ENCODE data around the gene ZRANB3.
"Not testable (repeated sequence)": the region's sequence is repeated elsewhere in the genome, so short reads cannot be mapped to it uniquely, and the experiment has no call there.

Gene ZRANB3

DNA sequence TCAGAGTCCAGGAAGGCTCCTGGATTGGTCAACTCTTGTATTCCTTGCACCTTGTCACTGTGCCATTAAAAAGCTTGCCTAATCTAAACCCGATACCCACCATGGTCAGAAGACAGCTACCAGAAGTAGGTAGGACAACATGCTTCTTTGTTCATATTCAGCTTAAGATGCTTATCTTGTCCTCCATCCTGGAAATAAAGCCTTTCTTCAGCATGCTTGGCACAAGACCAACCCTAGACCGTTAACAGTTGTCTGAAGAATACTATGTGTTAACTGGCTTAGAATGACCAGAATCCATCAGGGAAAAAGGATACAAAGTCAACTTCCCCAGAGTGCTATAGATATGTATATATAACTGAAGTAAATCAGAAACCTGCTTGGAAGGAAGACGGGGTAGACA lies 193.9 kb downstream of the ZRANB3 start:
- in situ Hi-C loops (cut with MboI; ENCODE audit: low sequenced_read_pairs): no loop called here

DNA sequence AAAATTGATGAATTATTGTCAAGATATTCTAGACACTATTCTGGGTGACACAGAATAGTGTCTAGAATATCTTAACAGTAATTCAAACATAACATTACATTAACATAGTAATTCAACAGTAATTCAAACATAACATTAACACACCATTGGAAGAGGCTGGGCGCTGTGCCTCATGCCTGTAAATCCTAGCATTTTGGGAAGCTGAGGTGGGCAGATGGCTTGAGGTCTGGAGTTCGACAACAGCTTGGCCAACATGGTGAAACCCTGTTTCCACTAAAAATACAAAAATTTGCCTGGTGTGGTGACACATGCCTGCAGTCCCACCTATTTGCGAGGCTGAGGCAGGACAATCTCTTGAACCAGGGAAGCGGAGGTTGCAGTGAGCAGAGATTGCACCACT lies 195.8 kb downstream of the ZRANB3 start:
- in situ Hi-C loops (cut with MboI; ENCODE audit: low sequenced_read_pairs): no loop called here

DNA sequence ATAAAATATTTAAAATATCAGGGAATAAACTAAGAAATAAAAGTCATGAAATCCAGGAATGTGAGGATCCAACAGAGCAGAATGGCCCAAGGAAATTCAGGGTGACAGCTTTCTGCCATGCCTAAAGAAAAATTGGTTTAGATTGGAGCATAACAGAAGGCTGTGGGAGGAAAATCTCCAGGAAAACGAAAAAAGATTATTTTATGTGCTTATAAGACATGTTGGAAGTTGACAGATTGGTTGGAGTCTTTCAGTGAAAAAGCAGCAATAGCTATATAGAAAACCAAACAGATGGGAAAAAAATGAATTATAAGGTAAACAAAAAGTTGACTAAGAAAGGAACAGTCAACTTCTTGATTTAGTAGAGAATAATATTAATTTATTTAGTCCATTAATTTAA lies 203.9 kb downstream of the ZRANB3 start:
- in situ Hi-C loops (cut with MboI; ENCODE audit: low sequenced_read_pairs): no loop called here

DNA sequence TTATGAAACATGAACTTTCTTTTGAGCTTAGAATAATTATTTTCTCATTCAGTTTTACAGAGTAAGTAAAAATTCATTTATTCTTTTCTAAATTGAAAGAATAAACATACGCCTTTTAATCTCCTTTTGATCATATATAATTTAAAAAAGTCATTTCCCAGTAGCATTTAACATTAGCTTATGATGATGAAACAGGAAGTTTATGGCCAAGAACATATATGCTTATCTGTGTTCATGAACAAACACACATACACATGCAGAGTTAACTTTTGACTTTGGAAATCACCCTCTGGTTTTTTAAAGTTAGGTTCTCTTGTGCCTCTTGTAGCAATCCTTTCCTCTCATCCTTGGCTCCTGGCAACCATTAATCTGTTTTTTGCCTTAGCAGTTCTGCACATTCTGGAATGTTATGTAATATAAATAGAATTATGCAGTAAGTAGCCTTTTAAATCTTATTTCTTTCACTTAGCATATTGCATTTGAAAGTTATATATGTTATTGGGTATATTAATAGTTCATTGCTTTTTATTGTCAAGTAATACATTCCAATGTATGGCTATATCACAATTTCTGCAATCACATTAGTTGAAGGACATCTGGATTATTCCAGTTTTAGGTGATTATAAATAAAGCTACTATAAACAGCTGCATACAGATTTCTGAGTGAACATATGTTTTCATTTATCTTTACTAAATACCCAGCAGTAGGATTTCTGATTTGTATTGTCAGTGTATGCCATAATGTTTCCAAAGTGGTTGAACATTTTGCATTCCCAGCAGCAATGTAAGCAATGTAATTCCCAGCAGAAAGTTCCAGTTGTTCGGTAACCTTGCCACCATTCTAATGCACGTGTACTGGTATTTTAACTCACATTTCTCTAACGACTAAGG lies 210.3 kb downstream of the ZRANB3 start:
- in situ Hi-C loops (cut with MboI; ENCODE audit: low sequenced_read_pairs): no loop called here

DNA sequence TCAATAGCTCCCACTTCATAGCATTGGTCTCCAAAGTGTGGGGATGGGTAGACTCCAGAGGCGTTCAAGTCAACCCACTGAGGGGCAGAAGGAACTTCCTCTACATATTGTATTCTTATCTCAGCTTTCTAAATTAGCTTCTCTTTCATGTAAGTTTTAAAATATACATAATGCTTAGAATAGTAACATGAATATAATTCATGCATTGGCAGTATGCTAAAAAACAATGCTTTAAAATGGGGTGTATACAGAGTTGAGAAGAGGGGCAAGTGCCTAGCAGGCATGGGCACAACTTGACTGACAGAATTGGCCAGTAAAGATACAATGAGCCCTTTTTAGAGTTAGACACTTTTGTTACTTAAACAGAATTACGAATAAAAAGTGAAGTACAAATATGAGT lies 212.2 kb downstream of the ZRANB3 start:
- in situ Hi-C loops (cut with MboI; ENCODE audit: low sequenced_read_pairs): no loop called here

DNA sequence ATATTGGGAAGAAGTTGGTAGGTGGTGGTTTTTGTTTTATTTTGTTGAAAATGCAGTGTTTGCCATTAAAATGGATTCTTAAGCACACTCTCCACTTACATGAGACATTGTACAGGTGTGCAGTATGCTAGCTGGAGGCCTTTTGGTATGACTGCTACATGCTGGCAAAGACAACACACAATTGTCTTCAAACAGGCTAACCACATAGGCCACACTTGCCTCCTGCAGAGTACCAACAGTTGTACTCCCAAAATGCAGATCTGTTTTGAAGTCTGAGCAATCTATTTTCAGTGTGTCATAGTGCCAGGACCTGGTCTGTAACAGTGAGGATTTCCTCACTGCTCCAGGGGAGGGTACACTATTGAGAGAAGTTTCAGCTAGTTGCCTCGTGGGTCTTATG lies 213.6 kb downstream of the ZRANB3 start:
- in situ Hi-C loops (cut with MboI; ENCODE audit: low sequenced_read_pairs): no loop called here

- in situ Hi-C loops (cut with MboI; ENCODE audit: low sequenced_read_pairs): no loop called here
These were observed 219.1 kb downstream of the ZRANB3 start for GRCh38 chr2:135311962-135312361.

DNA sequence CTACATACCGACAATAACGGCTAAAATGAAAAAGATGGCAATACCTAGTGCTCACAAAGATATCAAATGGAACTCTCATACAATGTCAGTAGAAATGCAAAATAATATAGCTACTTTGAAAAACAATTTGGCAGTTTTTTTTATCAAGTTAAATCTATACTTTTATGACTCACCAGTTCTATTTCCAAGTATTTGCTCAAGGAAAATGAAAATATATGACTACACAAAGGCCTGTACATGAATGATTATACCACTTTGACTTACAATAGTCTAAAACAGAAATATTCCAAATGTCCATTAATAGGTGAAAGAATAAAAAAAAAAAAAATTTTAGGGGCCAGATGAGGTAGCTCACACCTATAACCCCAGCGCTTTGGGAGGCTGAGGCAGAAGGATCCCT lies 219.8 kb downstream of the ZRANB3 start:
- in situ Hi-C loops (cut with MboI; ENCODE audit: low sequenced_read_pairs): no loop called here

DNA sequence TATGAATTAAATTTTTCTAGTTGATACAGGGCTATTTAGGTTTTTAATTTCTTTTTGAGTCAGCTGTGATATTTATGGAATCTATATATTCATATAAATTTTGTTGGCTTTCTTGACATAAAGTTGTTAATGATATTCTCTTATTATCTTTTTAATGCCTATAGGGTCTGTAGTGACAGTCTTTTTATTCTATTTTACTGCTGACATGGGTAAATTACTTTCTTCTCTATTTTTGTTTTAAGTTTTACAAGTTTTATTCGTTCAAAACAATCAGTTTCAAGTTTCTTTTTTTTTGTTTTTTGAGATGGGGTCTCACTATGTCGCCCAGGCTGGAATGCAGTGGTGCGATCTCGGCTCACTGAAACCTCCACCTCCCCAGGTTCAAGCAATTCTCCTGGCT lies 226.3 kb downstream of the ZRANB3 start:
- in situ Hi-C loops (cut with MboI; ENCODE audit: low sequenced_read_pairs): no loop called here

DNA sequence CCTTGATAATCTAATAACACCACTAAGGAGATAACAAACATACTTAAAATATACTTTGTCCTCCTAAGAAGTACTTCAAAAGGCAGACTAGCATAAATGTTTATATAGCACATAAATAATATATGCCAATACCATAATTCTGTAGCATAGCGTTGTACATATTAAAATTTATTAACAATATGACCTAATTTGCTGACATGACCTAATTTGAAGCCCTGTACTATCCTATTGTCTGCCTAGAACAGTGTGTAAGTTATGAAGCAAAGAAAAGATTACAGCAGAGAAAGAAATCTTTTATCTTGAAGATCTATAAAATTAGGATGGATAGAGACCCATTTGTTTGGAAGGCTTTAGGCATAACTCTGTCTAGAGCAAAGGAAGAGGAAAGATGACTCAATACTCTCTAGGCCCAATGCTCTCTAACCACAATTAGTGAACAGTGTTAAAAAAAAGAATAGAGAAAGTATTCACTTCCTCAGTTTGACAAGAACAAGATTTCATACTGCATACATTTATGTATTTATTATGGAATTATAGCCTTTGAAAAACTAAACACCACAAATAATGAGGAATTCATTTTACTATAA lies 231.3 kb downstream of the ZRANB3 start:
- in situ Hi-C loops (cut with MboI; ENCODE audit: low sequenced_read_pairs): no loop called here

DNA sequence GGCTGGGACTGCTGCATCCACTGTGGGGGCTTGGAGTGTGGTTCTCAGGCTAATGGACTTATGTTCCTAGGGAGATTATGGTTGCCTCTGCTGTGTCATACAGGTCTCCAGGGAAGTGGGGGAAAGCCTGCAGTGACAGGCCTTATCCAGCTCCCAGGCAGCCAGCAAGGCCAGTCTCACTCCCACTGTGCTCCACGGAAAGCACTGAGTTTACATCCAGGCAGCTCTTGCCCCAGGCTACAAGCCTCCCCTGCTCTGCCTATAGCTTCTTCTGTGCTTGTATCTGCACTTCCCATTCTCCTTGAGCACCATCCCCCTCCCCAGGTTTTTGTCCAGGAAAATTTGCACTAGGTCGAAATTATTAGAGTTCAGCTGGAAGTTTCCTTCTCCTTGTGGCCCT lies 231.9 kb downstream of the ZRANB3 start:
- in situ Hi-C loops (cut with MboI; ENCODE audit: low sequenced_read_pairs): no loop called here

- in situ Hi-C loops (cut with MboI; ENCODE audit: low sequenced_read_pairs): not testable (repeated sequence)
These were observed 243.9 kb downstream of the ZRANB3 start for GRCh38 chr2:135287121-135287520.

- in situ Hi-C loops (cut with MboI; ENCODE audit: low sequenced_read_pairs): no loop called here
These were observed 245.6 kb downstream of the ZRANB3 start for GRCh38 chr2:135285391-135285790.

DNA sequence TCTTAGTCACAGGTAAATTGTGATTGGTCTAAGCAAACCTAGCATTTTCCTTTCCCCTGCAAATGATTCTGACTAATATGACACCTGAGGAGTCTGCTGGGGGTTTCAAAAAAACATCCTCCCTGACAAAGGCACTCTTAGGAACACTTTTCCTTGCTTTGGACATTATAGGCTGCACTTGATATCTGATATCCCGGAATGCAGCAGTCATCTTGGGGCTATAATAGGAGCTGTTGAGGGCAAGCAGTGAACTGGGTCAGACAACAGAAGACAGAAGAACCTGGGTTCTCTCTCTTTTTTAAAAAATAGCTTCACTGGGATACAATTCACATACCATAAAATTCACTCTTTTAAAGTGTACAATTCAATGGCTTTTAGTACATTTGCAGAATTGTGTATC lies 249.6 kb downstream of the ZRANB3 start:
- in situ Hi-C loops (cut with MboI; ENCODE audit: low sequenced_read_pairs): no loop called here

GRCh38 chr2:135279209-135279608 lies 251.8 kb downstream of the ZRANB3 start:
- in situ Hi-C loops (cut with MboI; ENCODE audit: low sequenced_read_pairs): no loop called here

DNA sequence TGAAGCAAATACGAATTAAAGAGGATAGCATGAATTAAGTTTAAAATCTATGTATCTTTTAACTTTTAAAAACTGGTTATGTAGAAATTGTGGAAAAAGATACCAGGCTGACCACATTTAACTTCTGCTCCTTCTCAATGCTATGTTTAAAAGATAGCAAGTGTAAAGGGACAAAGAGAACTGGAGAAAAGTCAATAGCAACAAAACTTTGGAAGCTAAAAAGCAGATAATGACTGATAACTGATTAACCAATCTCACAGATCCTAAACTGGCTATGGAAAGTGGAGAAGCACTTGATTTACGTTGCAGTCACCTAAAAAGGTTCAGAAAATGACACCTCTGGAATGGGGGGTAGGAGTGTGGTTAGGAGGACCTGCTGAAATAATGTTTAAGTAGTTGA lies 254.5 kb downstream of the ZRANB3 start:
- in situ Hi-C loops (cut with MboI; ENCODE audit: low sequenced_read_pairs): no loop called here

DNA sequence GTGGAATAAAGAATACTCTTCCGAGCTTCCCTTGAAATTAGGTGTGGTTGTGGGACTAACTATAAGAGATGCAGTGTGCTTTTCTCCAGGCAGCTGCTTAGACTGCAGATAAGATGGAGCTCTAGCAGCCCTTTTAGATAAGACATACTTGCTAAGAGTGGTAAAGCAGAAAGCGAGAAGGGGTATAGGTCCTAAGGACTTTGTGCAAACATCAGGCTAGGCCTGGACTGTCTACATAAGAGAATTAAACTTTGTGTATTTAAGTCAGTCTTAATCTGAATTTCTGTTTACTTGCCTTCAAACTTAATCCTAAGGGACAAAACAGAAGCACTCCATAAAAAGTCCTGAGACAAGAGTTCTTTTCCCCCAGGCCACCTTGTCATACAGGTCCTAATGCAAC lies 260.0 kb downstream of the ZRANB3 start:
- in situ Hi-C loops (cut with MboI; ENCODE audit: low sequenced_read_pairs): no loop called here

- in situ Hi-C loops (cut with MboI; ENCODE audit: low sequenced_read_pairs): no loop called here
These were observed 265.0 kb downstream of the ZRANB3 start for GRCh38 chr2:135265960-135266490.

DNA sequence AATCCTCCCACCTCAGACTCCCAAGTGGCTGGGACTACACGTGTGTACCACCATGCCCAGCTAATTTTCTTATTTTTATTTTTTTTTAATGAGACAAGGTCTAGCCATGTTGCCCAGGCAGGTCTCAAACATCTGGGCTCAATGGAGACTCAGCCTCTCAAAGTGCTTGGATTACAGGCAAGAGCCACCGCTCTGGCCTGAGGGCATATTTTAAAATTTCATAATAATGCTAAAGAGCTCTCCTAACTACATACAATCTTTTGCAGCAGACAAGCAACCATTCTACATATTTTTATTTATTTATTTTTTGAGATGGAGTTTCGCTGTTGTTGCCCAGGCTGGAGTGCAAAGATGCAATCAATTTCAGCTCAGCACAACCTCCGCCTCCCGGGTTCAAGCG lies 271.9 kb downstream of the ZRANB3 start:
- in situ Hi-C loops (cut with MboI; ENCODE audit: low sequenced_read_pairs): no loop called here

GRCh38 chr2:135258193-135258592 lies 272.8 kb downstream of the ZRANB3 start:
- in situ Hi-C loops (cut with MboI; ENCODE audit: low sequenced_read_pairs): no loop called here

DNA sequence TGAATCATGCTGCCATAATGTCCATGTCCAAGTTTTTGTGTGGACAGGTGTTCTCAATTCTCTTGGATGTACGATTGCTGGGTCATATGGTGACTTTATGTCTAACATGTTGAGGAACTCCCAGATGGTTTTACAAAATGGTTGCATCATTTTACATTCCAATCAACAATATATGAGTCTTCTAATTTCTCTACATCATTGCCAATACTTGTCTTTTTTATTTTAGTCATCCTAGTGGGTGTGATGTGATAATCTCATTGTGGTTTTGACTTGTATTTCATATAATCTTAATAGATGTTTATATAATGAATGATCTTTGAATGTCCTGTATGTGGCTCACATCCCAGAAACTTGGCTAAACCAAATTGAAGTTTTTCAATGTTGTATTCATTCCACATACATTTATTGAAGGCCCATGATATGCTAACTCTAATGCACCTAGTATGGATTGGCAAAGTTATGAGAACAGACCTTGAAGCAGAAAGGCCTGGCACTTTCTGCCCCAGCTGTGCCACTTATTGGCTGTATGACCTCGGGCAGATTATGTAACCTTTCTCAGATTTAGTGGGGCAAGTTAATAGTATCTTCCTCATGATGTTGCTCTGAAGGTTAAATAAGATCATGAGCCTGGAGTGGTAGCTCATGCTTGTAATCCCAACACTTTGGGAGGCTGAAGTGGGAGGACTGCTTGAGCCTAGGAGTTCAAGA lies 273.5 kb downstream of the ZRANB3 start:
- in situ Hi-C loops (cut with MboI; ENCODE audit: low sequenced_read_pairs): no loop called here
